Effector memory CD4-positive, alpha-beta T cell (primary cell): Measurements from ENCODE around the gene CTSE.
"Not testable (repeated sequence)": the region's sequence is repeated elsewhere in the genome, so short reads cannot be mapped to it uniquely, and the experiment has no call there.

ENCODE experiments used
- DNase-seq, 3 donors: peaks; one replicate each; pipeline ENCODE4 v3.0.0-alpha.2; 2020
- H3K27ac ChIP-seq: 2 replicates; pipeline ENCODE4 v1.7.0; 2013; ENCODE audit warnings: mild to moderate bottlenecking, low read length, moderate library complexity; ENCODE audit not compliant: insufficient read depth, poor library complexity, severe bottlenecking
- H3K27me3 ChIP-seq: replicated peaks from 2 replicates; pipeline ENCODE4 v1.7.0; 2013; ENCODE audit warnings: mild to moderate bottlenecking, low read length; ENCODE audit not compliant: insufficient read depth, control insufficient read depth, poor library complexity, severe bottlenecking
- H3K36me3 ChIP-seq: 2 replicates; pipeline ENCODE4 v1.7.0; 2013; ENCODE audit warnings: mild to moderate bottlenecking, low read length, moderate library complexity; ENCODE audit not compliant: control insufficient read depth, insufficient read depth
- H3K4me1 ChIP-seq: 2 replicates; pipeline ENCODE4 v1.7.0; 2013; ENCODE audit warnings: low read length, mild to moderate bottlenecking; ENCODE audit not compliant: control insufficient read depth, insufficient read depth, poor library complexity, severe bottlenecking
- H3K4me3 ChIP-seq: 2 replicates; pipeline ENCODE4 v1.7.0; 2013; ENCODE audit warnings: low read length, low read depth, mild to moderate bottlenecking; ENCODE audit not compliant: insufficient read depth, poor library complexity, severe bottlenecking
- H3K9me3 ChIP-seq: 2 replicates; pipeline ENCODE4 v1.7.0; 2013; ENCODE audit warnings: mild to moderate bottlenecking, low read length, moderate library complexity; ENCODE audit not compliant: control insufficient read depth
- total RNA-seq, 3 donors: gene quantifications; one replicate each; lab custom pipeline; 2026; lab: John Stamatoyannopoulos, UW

CTSE gene
- 0 reads per million in 3 donors for total RNA-seq

GRCh38 chr1:206023695-206024094 lies at the start of gene CTSE:
TSS of gene CTSE (minus strand) at chr1:206023895. CDS start at chr1:206023791, 104 bp downstream.
- H3K27me3 ChIP-seq, result no peaks in the 10 kb centered on the region
- H3K4me3 ChIP-seq, result no peak within 1 kb of the TSS
- no peaks in the 10 kb centered on the region for H3K36me3 ChIP-seq

GRCh38 chr1:206070627-206071304 lies 47.1 kb upstream of the CTSE start:
- H3K27me3 ChIP-seq, result no peaks in the 10 kb centered on the region

More at GRCh38 chr1:206023695-206024094, at the start of gene CTSE:
- Histone ChIP-seq H3K27ac (no peak within 1 kb of the TSS), H3K4me1 (no peaks in the 10 kb centered on the region), H3K9me3 (no peaks in the 10 kb centered on the region)
- DNase-seq, result no peak

GRCh38 chr1:206068314-206068713 lies 44.6 kb upstream of the CTSE start:
- no peaks in the 10 kb centered on the region for H3K9me3 ChIP-seq
- no peak overlapping the region for H3K27ac ChIP-seq
- H3K4me3 ChIP-seq, result no peak overlapping the region
- H3K36me3 ChIP-seq, result no peaks in the 10 kb centered on the region
- no peaks in the 10 kb centered on the region for H3K4me1 ChIP-seq
- H3K27me3 ChIP-seq, result no peaks in the 10 kb centered on the region
- DNase-seq, result no peak

More at GRCh38 chr1:206070627-206071304, 47.1 kb upstream of the CTSE start:
- H3K4me1 ChIP-seq, result no peaks in the 10 kb centered on the region
- H3K27ac ChIP-seq, result no peak overlapping the region
- no peak overlapping the region for H3K4me3 ChIP-seq
- H3K36me3 ChIP-seq, result no peaks in the 10 kb centered on the region
- H3K9me3 ChIP-seq, result no peaks in the 10 kb centered on the region
- DNase-seq, result no peak

- H3K4me3 ChIP-seq, result no peak overlapping the region
- H3K9me3 ChIP-seq, result no peaks in the 10 kb centered on the region
- H3K27ac ChIP-seq, result no peak overlapping the region
- H3K36me3 ChIP-seq, result no peaks in the 10 kb centered on the region
- no peak for DNase-seq
- H3K4me1 ChIP-seq, result no peaks in the 10 kb centered on the region
- no peaks in the 10 kb centered on the region for H3K27me3 ChIP-seq
Measured at GRCh38 chr1:206067486-206068227, 44.0 kb upstream of the CTSE start.

GRCh38 chr1:206066479-206067171 lies 42.9 kb upstream of the CTSE start:
- no peaks in the 10 kb centered on the region for H3K27me3 ChIP-seq
- no peaks in the 10 kb centered on the region for H3K9me3 ChIP-seq
- H3K27ac ChIP-seq, result no peak overlapping the region
- H3K4me1 ChIP-seq, result no peaks in the 10 kb centered on the region
- no peak overlapping the region for H3K4me3 ChIP-seq
- H3K36me3 ChIP-seq, result no peaks in the 10 kb centered on the region
- DNase-seq, result no peak

GRCh38 chr1:206065547-206066145 lies 42.0 kb upstream of the CTSE start:
- no peak overlapping the region for H3K27ac ChIP-seq
- H3K4me3 ChIP-seq, result no peak overlapping the region
- H3K27me3 ChIP-seq, result no peaks in the 10 kb centered on the region
- no peaks in the 10 kb centered on the region for H3K9me3 ChIP-seq
- H3K4me1 ChIP-seq, result no peaks in the 10 kb centered on the region
- no peaks in the 10 kb centered on the region for H3K36me3 ChIP-seq
- no peak for DNase-seq

GRCh38 chr1:206064501-206064900 lies 40.8 kb upstream of the CTSE start:
- DNase-seq, result not testable (repeated sequence)

GRCh38 chr1:206064001-206064400 lies 40.3 kb upstream of the CTSE start:
- H3K9me3 ChIP-seq, H3K27me3 ChIP-seq, DNase-seq, H3K27ac ChIP-seq, H3K4me3 ChIP-seq, H3K36me3 ChIP-seq, H3K4me1 ChIP-seq: not testable (repeated sequence)

More at GRCh38 chr1:206064501-206064900, 40.8 kb upstream of the CTSE start:
- H3K36me3 ChIP-seq, H3K27ac ChIP-seq, H3K27me3 ChIP-seq, H3K4me1 ChIP-seq, H3K9me3 ChIP-seq, H3K4me3 ChIP-seq: not testable (repeated sequence)

- no peak for DNase-seq
- no peaks in the 10 kb centered on the region for H3K27me3 ChIP-seq
- no peaks in the 10 kb centered on the region for H3K9me3 ChIP-seq
- H3K36me3 ChIP-seq, result no peaks in the 10 kb centered on the region
- H3K4me3 ChIP-seq, result no peak overlapping the region
- H3K27ac ChIP-seq, result no peak overlapping the region
- no peaks in the 10 kb centered on the region for H3K4me1 ChIP-seq
Measured at GRCh38 chr1:206062464-206062863, 38.8 kb upstream of the CTSE start.
